Measurements from ENCODE around the gene ADAMTSL2. TPM values are rescaled to one million over a fixed set of nuclear protein-coding genes. Genes with fewer than 3 reads are reported as not detected.

ADAMTSL2 gene
- total RNA-seq, 1 experiment from 2014 or later = 0.87 TPM

DNA sequence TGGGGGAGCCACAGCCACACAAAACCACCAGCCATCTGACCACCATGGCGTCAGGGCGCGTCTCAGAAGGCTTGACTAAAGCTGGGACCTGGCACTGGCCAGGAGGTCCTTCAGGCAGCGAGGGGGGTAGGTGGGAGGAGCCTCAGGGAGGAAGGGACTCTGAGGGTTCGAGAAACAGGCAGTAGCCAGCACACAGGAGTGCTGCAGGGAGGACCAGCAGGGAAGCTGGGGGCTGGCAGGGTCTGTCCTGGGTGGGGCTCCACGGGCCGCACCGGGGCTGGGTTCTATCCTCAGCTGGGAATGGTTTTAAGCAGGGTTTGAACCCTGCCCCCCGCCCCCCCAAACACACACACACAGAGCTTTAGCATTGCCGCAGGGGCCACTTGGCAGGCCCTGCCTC is 67.2 kb downstream of the ADAMTSL2 start:
- Mint-ChIP-seq H3K9me3 (peaks cover 15% of the 10 kb centered on the region), H3K4me1 (peaks cover 6% of the 10 kb centered on the region), H3K4me3 (no peak overlapping the region), H3K27ac (no peak overlapping the region), H3K27me3 (ENCODE audit: low read depth) (peaks cover 8% of the 10 kb centered on the region), H3K36me3 (peaks cover 14% of the 10 kb centered on the region)
- POLR2A ChIA-PET = no interaction called here
- no peak for DNase-seq (ENCODE audit: low spot score)
- CTCF ChIA-PET = interaction anchor here (1.5 to 4.0 kb wide), 2 partner anchors 13 to 92 kb away, joined by 4 to 15 read pairs; no protein-coding TSS in a partner anchor
- no peak for ATAC-seq
- TF ChIP-seq ZNF263 (CRISPR knock-in tag; IDR thresholded peaks at IDR 0.05; ENCODE audit: low read depth) (no peak), GRHL2 (CRISPR knock-in tag; IDR thresholded peaks at IDR 0.05; ENCODE audit: insufficient replicate concordance, severe bottlenecking) (no peak), JAZF1 (CRISPR knock-in tag; IDR thresholded peaks at IDR 0.05) (no peak), EMX1 (CRISPR knock-in tag; IDR thresholded peaks at IDR 0.05) (no peak), OVOL2 (CRISPR knock-in tag; IDR thresholded peaks at IDR 0.05; ENCODE audit: borderline replicate concordance) (no peak), TEAD4 (CRISPR knock-in tag; IDR thresholded peaks at IDR 0.05) (no peak), SMAD4 (CRISPR knock-in tag; IDR thresholded peaks at IDR 0.05) (no peak), ZNF219 (CRISPR knock-in tag; IDR thresholded peaks at IDR 0.05; ENCODE audit: borderline replicate concordance) (no peak), TCF7 (CRISPR knock-in tag; IDR thresholded peaks at IDR 0.05; ENCODE audit: low read depth) (no peak), SP1 (CRISPR knock-in tag; conservative IDR thresholded peaks at IDR 0.05) (no peak)
- TF ChIP-seq, protein P1, sequence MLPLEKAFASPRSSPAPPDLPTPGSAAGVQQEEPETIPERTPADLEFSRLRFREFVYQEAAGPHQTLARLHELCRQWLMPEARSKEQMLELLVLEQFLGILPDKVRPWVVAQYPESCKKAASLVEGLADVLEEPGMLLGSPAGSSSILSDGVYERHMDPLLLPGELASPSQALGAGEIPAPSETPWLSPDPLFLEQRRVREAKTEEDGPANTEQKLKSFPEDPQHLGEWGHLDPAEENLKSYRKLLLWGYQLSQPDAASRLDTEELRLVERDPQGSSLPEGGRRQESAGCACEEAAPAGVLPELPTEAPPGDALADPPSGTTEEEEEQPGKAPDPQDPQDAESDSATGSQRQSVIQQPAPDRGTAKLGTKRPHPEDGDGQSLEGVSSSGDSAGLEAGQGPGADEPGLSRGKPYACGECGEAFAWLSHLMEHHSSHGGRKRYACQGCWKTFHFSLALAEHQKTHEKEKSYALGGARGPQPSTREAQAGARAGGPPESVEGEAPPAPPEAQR (CRISPR knock-in tag; IDR thresholded peaks at IDR 0.05) = no peak
- TF ChIP-seq, protein P2, sequence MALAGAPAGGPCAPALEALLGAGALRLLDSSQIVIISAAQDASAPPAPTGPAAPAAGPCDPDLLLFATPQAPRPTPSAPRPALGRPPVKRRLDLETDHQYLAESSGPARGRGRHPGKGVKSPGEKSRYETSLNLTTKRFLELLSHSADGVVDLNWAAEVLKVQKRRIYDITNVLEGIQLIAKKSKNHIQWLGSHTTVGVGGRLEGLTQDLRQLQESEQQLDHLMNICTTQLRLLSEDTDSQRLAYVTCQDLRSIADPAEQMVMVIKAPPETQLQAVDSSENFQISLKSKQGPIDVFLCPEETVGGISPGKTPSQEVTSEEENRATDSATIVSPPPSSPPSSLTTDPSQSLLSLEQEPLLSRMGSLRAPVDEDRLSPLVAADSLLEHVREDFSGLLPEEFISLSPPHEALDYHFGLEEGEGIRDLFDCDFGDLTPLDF (CRISPR knock-in tag; IDR thresholded peaks at IDR 0.05) = no peak
- TF ChIP-seq, protein P3, sequence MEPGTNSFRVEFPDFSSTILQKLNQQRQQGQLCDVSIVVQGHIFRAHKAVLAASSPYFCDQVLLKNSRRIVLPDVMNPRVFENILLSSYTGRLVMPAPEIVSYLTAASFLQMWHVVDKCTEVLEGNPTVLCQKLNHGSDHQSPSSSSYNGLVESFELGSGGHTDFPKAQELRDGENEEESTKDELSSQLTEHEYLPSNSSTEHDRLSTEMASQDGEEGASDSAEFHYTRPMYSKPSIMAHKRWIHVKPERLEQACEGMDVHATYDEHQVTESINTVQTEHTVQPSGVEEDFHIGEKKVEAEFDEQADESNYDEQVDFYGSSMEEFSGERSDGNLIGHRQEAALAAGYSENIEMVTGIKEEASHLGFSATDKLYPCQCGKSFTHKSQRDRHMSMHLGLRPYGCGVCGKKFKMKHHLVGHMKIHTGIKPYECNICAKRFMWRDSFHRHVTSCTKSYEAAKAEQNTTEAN (CRISPR knock-in tag; IDR thresholded peaks at IDR 0.05) = no peak
- TF ChIP-seq, protein P4, sequence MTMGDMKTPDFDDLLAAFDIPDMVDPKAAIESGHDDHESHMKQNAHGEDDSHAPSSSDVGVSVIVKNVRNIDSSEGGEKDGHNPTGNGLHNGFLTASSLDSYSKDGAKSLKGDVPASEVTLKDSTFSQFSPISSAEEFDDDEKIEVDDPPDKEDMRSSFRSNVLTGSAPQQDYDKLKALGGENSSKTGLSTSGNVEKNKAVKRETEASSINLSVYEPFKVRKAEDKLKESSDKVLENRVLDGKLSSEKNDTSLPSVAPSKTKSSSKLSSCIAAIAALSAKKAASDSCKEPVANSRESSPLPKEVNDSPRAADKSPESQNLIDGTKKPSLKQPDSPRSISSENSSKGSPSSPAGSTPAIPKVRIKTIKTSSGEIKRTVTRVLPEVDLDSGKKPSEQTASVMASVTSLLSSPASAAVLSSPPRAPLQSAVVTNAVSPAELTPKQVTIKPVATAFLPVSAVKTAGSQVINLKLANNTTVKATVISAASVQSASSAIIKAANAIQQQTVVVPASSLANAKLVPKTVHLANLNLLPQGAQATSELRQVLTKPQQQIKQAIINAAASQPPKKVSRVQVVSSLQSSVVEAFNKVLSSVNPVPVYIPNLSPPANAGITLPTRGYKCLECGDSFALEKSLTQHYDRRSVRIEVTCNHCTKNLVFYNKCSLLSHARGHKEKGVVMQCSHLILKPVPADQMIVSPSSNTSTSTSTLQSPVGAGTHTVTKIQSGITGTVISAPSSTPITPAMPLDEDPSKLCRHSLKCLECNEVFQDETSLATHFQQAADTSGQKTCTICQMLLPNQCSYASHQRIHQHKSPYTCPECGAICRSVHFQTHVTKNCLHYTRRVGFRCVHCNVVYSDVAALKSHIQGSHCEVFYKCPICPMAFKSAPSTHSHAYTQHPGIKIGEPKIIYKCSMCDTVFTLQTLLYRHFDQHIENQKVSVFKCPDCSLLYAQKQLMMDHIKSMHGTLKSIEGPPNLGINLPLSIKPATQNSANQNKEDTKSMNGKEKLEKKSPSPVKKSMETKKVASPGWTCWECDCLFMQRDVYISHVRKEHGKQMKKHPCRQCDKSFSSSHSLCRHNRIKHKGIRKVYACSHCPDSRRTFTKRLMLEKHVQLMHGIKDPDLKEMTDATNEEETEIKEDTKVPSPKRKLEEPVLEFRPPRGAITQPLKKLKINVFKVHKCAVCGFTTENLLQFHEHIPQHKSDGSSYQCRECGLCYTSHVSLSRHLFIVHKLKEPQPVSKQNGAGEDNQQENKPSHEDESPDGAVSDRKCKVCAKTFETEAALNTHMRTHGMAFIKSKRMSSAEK (CRISPR knock-in tag; IDR thresholded peaks at IDR 0.05; ENCODE audit: borderline replicate concordance) = no peak
- TF ChIP-seq, protein P5, sequence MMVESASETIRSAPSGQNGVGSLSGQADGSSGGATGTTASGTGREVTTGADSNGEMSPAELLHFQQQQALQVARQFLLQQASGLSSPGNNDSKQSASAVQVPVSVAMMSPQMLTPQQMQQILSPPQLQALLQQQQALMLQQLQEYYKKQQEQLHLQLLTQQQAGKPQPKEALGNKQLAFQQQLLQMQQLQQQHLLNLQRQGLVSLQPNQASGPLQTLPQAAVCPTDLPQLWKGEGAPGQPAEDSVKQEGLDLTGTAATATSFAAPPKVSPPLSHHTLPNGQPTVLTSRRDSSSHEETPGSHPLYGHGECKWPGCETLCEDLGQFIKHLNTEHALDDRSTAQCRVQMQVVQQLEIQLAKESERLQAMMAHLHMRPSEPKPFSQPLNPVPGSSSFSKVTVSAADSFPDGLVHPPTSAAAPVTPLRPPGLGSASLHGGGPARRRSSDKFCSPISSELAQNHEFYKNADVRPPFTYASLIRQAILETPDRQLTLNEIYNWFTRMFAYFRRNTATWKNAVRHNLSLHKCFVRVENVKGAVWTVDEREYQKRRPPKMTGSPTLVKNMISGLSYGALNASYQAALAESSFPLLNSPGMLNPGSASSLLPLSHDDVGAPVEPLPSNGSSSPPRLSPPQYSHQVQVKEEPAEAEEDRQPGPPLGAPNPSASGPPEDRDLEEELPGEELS (CRISPR knock-in tag; IDR thresholded peaks at IDR 0.05) = no peak
- TF ChIP-seq, protein P6, sequence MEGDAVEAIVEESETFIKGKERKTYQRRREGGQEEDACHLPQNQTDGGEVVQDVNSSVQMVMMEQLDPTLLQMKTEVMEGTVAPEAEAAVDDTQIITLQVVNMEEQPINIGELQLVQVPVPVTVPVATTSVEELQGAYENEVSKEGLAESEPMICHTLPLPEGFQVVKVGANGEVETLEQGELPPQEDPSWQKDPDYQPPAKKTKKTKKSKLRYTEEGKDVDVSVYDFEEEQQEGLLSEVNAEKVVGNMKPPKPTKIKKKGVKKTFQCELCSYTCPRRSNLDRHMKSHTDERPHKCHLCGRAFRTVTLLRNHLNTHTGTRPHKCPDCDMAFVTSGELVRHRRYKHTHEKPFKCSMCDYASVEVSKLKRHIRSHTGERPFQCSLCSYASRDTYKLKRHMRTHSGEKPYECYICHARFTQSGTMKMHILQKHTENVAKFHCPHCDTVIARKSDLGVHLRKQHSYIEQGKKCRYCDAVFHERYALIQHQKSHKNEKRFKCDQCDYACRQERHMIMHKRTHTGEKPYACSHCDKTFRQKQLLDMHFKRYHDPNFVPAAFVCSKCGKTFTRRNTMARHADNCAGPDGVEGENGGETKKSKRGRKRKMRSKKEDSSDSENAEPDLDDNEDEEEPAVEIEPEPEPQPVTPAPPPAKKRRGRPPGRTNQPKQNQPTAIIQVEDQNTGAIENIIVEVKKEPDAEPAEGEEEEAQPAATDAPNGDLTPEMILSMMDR (IDR thresholded peaks at IDR 0.05) = no peak
